ENCODE measurements around the gene RSPO4. TPM values are rescaled to one million over a fixed set of nuclear protein-coding genes. Genes with fewer than 3 reads are reported as not detected.
A peak's percentile ranks its signal among the peaks of the same experiment; 100 is the strongest.

The RSPO4 gene
- total and polyA plus RNA-seq, 2 experiments from 2014 or later = 1.7 TPM; not detected in 1

DNA sequence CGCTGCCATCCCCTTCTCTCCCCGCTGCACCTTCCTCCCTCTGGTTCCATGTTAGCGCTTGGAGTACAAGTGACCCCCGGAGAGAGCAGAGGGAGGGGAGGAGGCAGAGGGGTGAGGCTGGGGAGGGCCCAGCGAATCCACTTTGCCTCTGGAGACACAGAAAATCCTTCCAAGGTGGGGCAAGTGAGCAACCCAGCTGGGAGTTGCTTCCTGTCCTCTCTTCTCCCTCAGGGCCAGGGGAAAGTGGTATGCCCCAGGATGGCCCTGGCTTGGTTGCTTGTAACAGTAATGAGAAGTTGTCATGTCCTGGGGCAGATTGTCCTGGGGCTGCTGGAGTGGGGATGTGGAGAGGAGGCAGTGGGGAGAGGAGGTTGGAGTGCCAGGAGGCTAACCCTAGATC, 85.3 kb downstream of the RSPO4 start:
- Histone ChIP-seq H3K79me2 (ENCODE audit: insufficient read depth) (no peaks in the 10 kb centered on the region), H3K9ac (no peak overlapping the region), H3K4me1 (ENCODE audit: insufficient read depth) (no peaks in the 10 kb centered on the region), H4K20me1 (ENCODE audit: insufficient read depth) (no peaks in the 10 kb centered on the region), H3K36me3 (ENCODE audit: low read depth) (no peaks in the 10 kb centered on the region), H3K4me2 (ENCODE audit: unreplicated experiment) (no peak overlapping the region), H3K9me2 (ENCODE audit: insufficient read depth) (no peaks in the 10 kb centered on the region), H3K4me3 (no peak overlapping the region), H3K9me3 (ENCODE audit: low read depth) (no peaks in the 10 kb centered on the region), H3K27ac (no peak overlapping the region), H2AFZ (no peak overlapping the region), H3F3A (ENCODE audit: insufficient read depth) (no peaks in the 10 kb centered on the region), H3K27me3 (replicated peaks; ENCODE audit: insufficient read depth) (peaks cover 8% of the 10 kb centered on the region)
- in situ Hi-C loops (cut with MboI) = no loop called here
- WGBS, 2 experiments (ENCODE audit: low coverage in 1 of 2, low lambda C conversion rate in 2 of 2, missing lambda C conversion rate in 2 of 2) = 2 to 14% methylated on average over 4 to 5 of the region's 5 CpGs
- TF ChIP-seq EZH2 (IDR thresholded peaks at IDR 0.05; ENCODE audit: insufficient read depth, poor library complexity, severe bottlenecking) (no peak), EZH2phosphoT487 (IDR thresholded peaks at IDR 0.05; ENCODE audit: insufficient read depth, low read depth) (no peak)
- DNase-seq = no peak

GRCh38 chr20:916125-916799, 85.8 kb downstream of the RSPO4 start, which contains the start of gene ANGPT4:
Gene ANGPT4, minus strand, starts transcription at chr20:916334. Its CDS starts 120 bp downstream, at chr20:916214.
- H3K4me1 ChIP-seq (ENCODE audit: insufficient read depth) = no peaks in the 10 kb centered on the region
- no peak for TF ChIP-seq EZH2phosphoT487 (IDR thresholded peaks at IDR 0.05; ENCODE audit: insufficient read depth, low read depth)
- TF ChIP-seq EZH2 (IDR thresholded peaks at IDR 0.05; ENCODE audit: insufficient read depth, poor library complexity, severe bottlenecking) = no peak
- H3K36me3 ChIP-seq (ENCODE audit: low read depth) = no peaks in the 10 kb centered on the region
- H3K79me2 ChIP-seq (ENCODE audit: insufficient read depth) = no peaks in the 10 kb centered on the region
- DNase-seq = peak; percentile 27
- in situ Hi-C loops (cut with MboI) = no loop called here
- no peak within 1 kb of the TSS for H3K9ac ChIP-seq
- no peaks in the 10 kb centered on the region for H3K9me2 ChIP-seq (ENCODE audit: insufficient read depth)
- H3K9me3 ChIP-seq (ENCODE audit: low read depth) = no peaks in the 10 kb centered on the region
- H3K4me2 ChIP-seq (ENCODE audit: unreplicated experiment) = no peak within 1 kb of the TSS
- WGBS, 2 experiments (ENCODE audit: low coverage in 1 of 2, low lambda C conversion rate in 2 of 2, missing lambda C conversion rate in 2 of 2) = 13 to 19% methylated on average over 14 to 18 of the region's 18 CpGs
- no peaks in the 10 kb centered on the region for H4K20me1 ChIP-seq (ENCODE audit: insufficient read depth)
- no peak within 1 kb of the TSS for H3K27ac ChIP-seq
- no peaks in the 10 kb centered on the region for H3F3A ChIP-seq (ENCODE audit: insufficient read depth)
- no peak within 1 kb of the TSS for H2AFZ ChIP-seq
- H3K27me3 ChIP-seq (replicated peaks; ENCODE audit: insufficient read depth) = peaks cover 8% of the 10 kb centered on the region
- no peak within 1 kb of the TSS for H3K4me3 ChIP-seq

- no peaks in the 10 kb centered on the region for H3K36me3 ChIP-seq (ENCODE audit: low read depth)
- no peak overlapping the region for H3K9ac ChIP-seq
- no peaks in the 10 kb centered on the region for H3F3A ChIP-seq (ENCODE audit: insufficient read depth)
- H3K4me1 ChIP-seq (ENCODE audit: insufficient read depth) = peaks cover 10% of the 10 kb centered on the region; the same call in 1 of the 2 replicates
- H2AFZ ChIP-seq = no peak overlapping the region
- no peaks in the 10 kb centered on the region for H3K9me3 ChIP-seq (ENCODE audit: low read depth)
- H3K4me3 ChIP-seq = no peak overlapping the region
- H3K79me2 ChIP-seq (ENCODE audit: insufficient read depth) = no peaks in the 10 kb centered on the region
- in situ Hi-C loops (cut with MboI) = no loop called here
- no peaks in the 10 kb centered on the region for H4K20me1 ChIP-seq (ENCODE audit: insufficient read depth)
- TF ChIP-seq EZH2 (IDR thresholded peaks at IDR 0.05; ENCODE audit: insufficient read depth, poor library complexity, severe bottlenecking) (no peak), EZH2phosphoT487 (IDR thresholded peaks at IDR 0.05; ENCODE audit: insufficient read depth, low read depth) (no peak)
- H3K4me2 ChIP-seq (ENCODE audit: unreplicated experiment) = no peak overlapping the region
- 39 to 40% methylated on average over 14 to 15 of the region's 15 CpGs for WGBS, 2 experiments (ENCODE audit: low coverage in 1 of 2, low lambda C conversion rate in 2 of 2, missing lambda C conversion rate in 2 of 2)
- no peak overlapping the region for H3K27ac ChIP-seq
- H3K27me3 ChIP-seq (replicated peaks; ENCODE audit: insufficient read depth) = peaks cover 8% of the 10 kb centered on the region
- DNase-seq = peak; percentile 43
- H3K9me2 ChIP-seq (ENCODE audit: insufficient read depth) = no peaks in the 10 kb centered on the region
Observed at GRCh38 chr20:914727-915498, 87.2 kb downstream of the RSPO4 start.

DNA sequence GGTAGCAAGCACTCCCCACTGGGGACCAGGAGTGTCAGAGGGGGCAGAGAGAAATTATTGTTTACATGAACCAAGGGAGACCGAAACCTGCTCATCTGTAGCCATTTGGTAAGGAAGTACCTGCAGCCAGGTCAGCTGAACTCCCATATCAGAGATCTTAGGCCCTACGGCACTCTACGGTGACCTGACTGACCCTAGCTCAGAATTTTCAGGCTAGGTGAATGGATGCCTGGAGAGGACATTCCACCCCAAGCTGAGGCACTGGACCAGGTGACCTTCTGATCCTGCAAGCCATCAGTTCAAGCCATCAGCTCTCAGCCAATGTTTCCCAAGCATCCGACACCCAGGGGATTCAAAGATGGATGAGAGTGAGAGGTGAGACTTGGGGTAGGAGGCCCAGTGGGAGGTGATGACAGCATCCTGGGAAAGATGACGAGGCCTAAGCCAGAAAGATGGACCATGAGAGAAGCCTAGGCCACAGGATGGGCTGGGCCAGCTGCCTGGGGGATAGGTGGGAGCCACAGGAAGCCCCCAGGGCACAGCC, 88.7 kb downstream of the RSPO4 start:
- no peaks in the 10 kb centered on the region for H3K36me3 ChIP-seq (ENCODE audit: low read depth)
- no peak overlapping the region for H3K27ac ChIP-seq
- peaks cover 10% of the 10 kb centered on the region; the same call in 1 of the 2 replicates for H3K4me1 ChIP-seq (ENCODE audit: insufficient read depth)
- no peaks in the 10 kb centered on the region for H3K9me2 ChIP-seq (ENCODE audit: insufficient read depth)
- no peaks in the 10 kb centered on the region for H4K20me1 ChIP-seq (ENCODE audit: insufficient read depth)
- no peak for DNase-seq
- no peaks in the 10 kb centered on the region for H3K79me2 ChIP-seq (ENCODE audit: insufficient read depth)
- no peaks in the 10 kb centered on the region for H3F3A ChIP-seq (ENCODE audit: insufficient read depth)
- in situ Hi-C loops (cut with MboI) = no loop called here
- no peak overlapping the region for H3K9ac ChIP-seq
- TF ChIP-seq EZH2phosphoT487 (IDR thresholded peaks at IDR 0.05; ENCODE audit: insufficient read depth, low read depth) (no peak), EZH2 (IDR thresholded peaks at IDR 0.05; ENCODE audit: insufficient read depth, poor library complexity, severe bottlenecking) (no peak)
- H3K4me2 ChIP-seq (ENCODE audit: unreplicated experiment) = no peak overlapping the region
- 46 to 53% methylated on average over 5 of the region's 5 CpGs for WGBS, 2 experiments (ENCODE audit: low coverage in 1 of 2, low lambda C conversion rate in 2 of 2, missing lambda C conversion rate in 2 of 2)
- no peak overlapping the region for H3K4me3 ChIP-seq
- H2AFZ ChIP-seq = no peak overlapping the region
- H3K9me3 ChIP-seq (ENCODE audit: low read depth) = no peaks in the 10 kb centered on the region
- H3K27me3 ChIP-seq (replicated peaks; ENCODE audit: insufficient read depth) = peaks cover 8% of the 10 kb centered on the region

Data from GM23248 (cell line).